HL-60 (cell line): ENCODE results near the gene PRKAG2.

ENCODE experiments used
- DNase-seq, 2 experiments: peaks; one replicate each; pipeline ENCODE4 v3.0.0-alpha.2; 2010 to 2020; ENCODE audit warnings: low read depth in 1 of 2, low spot score in 1 of 2
- H3K27ac ChIP-seq: fragments of 250-450 bp; sonication (Bioruptor Pico); replicated peaks from 2 replicates; pipeline ENCODE4 v1.5.1; 2020; ENCODE audit warnings: mild to moderate bottlenecking, moderate library complexity
- H3K27me3 ChIP-seq: fragments of 250-450 bp; sonication (Bioruptor Pico); 2 replicates; pipeline ENCODE4 v1.5.1; 2021; ENCODE audit warnings: mild to moderate bottlenecking, moderate library complexity; ENCODE audit not compliant: insufficient read depth, poor library complexity, severe bottlenecking
- H3K4me3 ChIP-seq: replicated peaks from 2 replicates; pipeline ENCODE4 v1.5.1; 2011; ENCODE audit warnings: mild to moderate bottlenecking, control low read depth, low read length; ENCODE audit not compliant: insufficient read depth
- CTCF ChIP-seq: IDR thresholded peaks from one replicate; pipeline ENCODE4 v1.5.1; 2011; ENCODE audit warnings: low read length, control low read depth, inconsistent platforms; ENCODE audit not compliant: insufficient read depth
- GABPA ChIP-seq: IDR thresholded peaks from 2 replicates; pipeline ENCODE4 v1.6.1; 2012; ENCODE audit warnings: low read depth
- POLR2AphosphoS5 ChIP-seq: IDR thresholded peaks from 2 replicates; pipeline ENCODE4 v1.6.1; 2012; ENCODE audit warnings: low read depth
- SPI1 ChIP-seq: IDR thresholded peaks from 2 replicates; pipeline ENCODE4 v1.6.1; 2012; ENCODE audit warnings: low read depth, mild to moderate bottlenecking, borderline replicate concordance
- TF ChIP-seq, protein P1 (sequence below): IDR thresholded peaks from 2 replicates; pipeline ENCODE4 v1.6.1; 2012; ENCODE audit warnings: low read depth; ENCODE audit not compliant: insufficient replicate concordance

PRKAG2 gene

DNA sequence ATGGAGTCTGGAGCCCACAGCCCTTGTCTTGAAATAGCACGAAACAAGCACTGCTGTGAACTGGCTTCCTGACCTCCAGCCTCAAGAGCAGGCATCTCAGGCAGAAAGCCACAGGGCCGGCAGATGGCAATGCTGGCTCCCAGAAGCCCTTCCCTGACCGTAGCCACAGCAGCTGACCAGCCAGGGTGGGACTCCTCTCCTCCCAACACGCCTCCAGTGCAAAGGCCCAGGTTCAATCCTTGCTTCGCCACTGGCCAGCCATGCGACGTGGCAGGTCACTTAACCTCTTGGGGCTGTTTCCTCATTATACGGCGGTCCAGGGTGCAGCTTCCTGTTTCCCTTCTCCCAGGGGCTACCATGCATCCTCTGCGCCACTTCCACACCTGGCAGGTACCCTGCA is 12.8 kb downstream of the PRKAG2 start:
- no peak for TF ChIP-seq SPI1
- no peak for TF ChIP-seq GABPA
- TF ChIP-seq CTCF: no peak
- no peak for TF ChIP-seq POLR2AphosphoS5
- TF ChIP-seq, protein P1, sequence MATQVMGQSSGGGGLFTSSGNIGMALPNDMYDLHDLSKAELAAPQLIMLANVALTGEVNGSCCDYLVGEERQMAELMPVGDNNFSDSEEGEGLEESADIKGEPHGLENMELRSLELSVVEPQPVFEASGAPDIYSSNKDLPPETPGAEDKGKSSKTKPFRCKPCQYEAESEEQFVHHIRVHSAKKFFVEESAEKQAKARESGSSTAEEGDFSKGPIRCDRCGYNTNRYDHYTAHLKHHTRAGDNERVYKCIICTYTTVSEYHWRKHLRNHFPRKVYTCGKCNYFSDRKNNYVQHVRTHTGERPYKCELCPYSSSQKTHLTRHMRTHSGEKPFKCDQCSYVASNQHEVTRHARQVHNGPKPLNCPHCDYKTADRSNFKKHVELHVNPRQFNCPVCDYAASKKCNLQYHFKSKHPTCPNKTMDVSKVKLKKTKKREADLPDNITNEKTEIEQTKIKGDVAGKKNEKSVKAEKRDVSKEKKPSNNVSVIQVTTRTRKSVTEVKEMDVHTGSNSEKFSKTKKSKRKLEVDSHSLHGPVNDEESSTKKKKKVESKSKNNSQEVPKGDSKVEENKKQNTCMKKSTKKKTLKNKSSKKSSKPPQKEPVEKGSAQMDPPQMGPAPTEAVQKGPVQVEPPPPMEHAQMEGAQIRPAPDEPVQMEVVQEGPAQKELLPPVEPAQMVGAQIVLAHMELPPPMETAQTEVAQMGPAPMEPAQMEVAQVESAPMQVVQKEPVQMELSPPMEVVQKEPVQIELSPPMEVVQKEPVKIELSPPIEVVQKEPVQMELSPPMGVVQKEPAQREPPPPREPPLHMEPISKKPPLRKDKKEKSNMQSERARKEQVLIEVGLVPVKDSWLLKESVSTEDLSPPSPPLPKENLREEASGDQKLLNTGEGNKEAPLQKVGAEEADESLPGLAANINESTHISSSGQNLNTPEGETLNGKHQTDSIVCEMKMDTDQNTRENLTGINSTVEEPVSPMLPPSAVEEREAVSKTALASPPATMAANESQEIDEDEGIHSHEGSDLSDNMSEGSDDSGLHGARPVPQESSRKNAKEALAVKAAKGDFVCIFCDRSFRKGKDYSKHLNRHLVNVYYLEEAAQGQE: no peak

DNA sequence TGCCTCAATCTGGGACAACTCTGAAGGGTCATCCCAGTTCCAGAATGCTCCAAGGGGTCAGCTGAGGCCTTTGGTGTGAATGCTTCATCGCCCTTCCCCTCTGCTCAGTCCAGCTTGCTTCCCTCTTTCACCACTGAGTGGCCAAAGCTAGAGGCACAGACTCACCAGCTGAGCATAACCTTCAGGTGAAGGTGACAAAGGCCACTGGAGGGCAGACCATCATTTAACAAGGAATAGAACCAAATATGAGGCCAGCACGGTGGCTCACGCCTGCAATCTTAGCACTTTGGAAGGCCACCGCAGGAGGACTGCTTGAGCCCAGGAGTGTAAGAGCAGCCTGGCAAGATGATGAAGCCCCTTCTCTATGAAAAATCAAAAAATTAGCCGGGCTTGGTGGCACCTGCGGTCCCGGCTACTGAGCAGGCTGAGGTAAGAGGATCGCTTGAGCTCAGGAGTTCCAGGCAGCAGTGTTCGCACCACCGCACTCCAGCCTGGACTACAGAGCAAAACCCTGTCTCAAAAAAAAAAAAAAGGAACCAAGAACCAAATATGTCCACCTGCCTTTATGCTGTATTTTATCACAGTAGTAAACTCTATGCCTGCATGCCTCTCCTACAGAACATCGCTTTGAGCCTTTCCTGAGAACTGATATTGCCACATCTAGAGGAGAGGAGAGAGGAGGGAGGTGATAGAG is 13.4 kb downstream of the PRKAG2 start:
- Histone ChIP-seq H3K27me3 (no peaks in the 10 kb centered on the region), H3K4me3 (no peak overlapping the region), H3K27ac (no peak overlapping the region)
- DNase-seq: no peak
- TF ChIP-seq GABPA (no peak), CTCF (no peak), SPI1 (no peak), POLR2AphosphoS5 (no peak)
- TF ChIP-seq, protein P1: no peak

More for the DNA sequence above, 12.8 kb downstream of the PRKAG2 start:
- Histone ChIP-seq H3K27me3 (no peaks in the 10 kb centered on the region), H3K4me3 (no peak overlapping the region), H3K27ac (no peak overlapping the region)
- no peak for DNase-seq

DNA sequence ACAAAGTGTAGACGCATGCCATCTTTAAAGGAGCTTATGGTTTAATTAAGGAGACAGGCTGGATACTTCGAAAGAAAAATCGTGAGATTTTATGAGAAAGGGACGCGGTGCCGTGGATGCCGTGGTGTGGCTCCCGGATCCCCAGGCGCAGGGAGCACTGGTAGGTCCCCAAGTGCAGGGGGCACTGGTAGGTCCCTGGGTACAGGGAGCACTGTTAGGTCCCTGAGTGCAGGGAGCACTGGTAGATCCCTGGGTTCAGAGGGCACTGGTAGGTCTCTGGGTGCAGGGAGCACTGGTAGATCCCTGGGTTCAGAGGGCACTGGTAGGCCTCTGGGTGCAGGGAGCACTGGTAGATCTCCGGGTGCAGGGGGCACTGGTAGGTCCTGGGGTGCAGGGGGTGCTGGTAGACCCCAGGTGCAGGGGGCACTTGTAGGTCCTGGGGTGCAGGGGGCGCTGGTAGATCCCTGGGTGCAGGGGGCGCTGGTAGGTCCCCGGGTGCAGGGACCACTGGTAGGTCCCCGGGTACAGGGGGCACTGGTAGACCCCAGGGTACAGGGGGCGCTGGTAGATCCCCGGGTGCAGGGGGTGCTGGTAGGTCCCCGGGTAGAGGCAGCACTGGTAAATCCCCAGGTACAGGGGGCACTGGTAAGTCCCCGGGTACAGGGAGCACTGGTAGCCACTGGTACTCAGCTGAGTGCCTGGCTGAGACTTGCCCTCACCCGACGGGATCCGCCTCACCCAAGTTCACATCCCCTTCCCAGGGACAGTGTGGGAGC is 14.1 kb downstream of the PRKAG2 start:
- TF ChIP-seq GABPA (no peak), SPI1 (no peak), CTCF (no peak), POLR2AphosphoS5 (no peak)
- TF ChIP-seq, protein P1: no peak
- no peak overlapping the region for H3K27ac ChIP-seq
- no peak for DNase-seq
- no peak overlapping the region for H3K4me3 ChIP-seq
- H3K27me3 ChIP-seq: no peaks in the 10 kb centered on the region
